HepG2 (cell line): Measurements from ENCODE around the gene PRDM10. TPM values are rescaled to one million over a fixed set of nuclear protein-coding genes. Genes with fewer than 3 reads are reported as not detected.
A peak's percentile ranks its signal among the peaks of the same experiment; 100 is the strongest.

Source experiments
- CREB1 ChIP-seq, 2 experiments: fragments of 450-650 bp in 1 of 2; IDR thresholded peaks; 2 replicates each; pipeline ENCODE4 v1.6.1; 2016 to 2017; ENCODE audit warnings: control low read depth in 1 of 2, mild to moderate bottlenecking in 1 of 2, missing compliant biosample characterization in 1 of 2, missing genetic modification characterization in 1 of 2
- HDAC2 ChIP-seq: sonication (generic); formaldehyde crosslinking; IDR thresholded peaks from 2 replicates; pipeline ENCODE4 v1.4.0; 2020; ENCODE audit warnings: missing genetic modification reagents
- KLF9 ChIP-seq: IDR thresholded peaks from 2 replicates; pipeline ENCODE4 v1.6.1; 2016; ENCODE audit warnings: low read depth
- NR2F1 ChIP-seq, 2 experiments: fragments of 450-650 bp in 1 of 2; formaldehyde crosslinking in 1 of 2; IDR thresholded peaks; 2 replicates each; pipeline versions ENCODE4 v1.5.0 to v1.6.1; 2016 to 2020; ENCODE audit warnings: mild to moderate bottlenecking in 1 of 2, missing compliant biosample characterization in 1 of 2, missing genetic modification reagents in 1 of 2, moderate library complexity in 1 of 2
- POLR2AphosphoS2 ChIP-seq: IDR thresholded peaks from 2 replicates; pipeline ENCODE4 v1.6.1; 2011; ENCODE audit warnings: low read depth, low read length, improper control_type of control experiment
- SNAPC2 ChIP-seq: sonication (generic); formaldehyde crosslinking; IDR thresholded peaks from 2 replicates; pipeline ENCODE4 v1.8.1; 2022; ENCODE audit warnings: mild to moderate bottlenecking, missing genetic modification reagents
- SRY ChIP-seq: sonication (generic); formaldehyde crosslinking; IDR thresholded peaks from 2 replicates; pipeline ENCODE4 v1.8.0; 2022; ENCODE audit warnings: mild to moderate bottlenecking, missing genetic modification reagents
- THAP11 ChIP-seq: IDR thresholded peaks from 2 replicates; pipeline ENCODE4 v1.6.1; 2016; ENCODE audit warnings: missing biosample characterization, missing genetic modification reagents
- THYN1 ChIP-seq: sonication (generic); formaldehyde crosslinking; IDR thresholded peaks from 2 replicates; pipeline ENCODE4 v1.8.1; 2023; ENCODE audit warnings: low read depth, mild to moderate bottlenecking, moderate library complexity, missing genetic modification reagents, borderline replicate concordance
- XBP1 ChIP-seq: sonication (generic); formaldehyde crosslinking; IDR thresholded peaks from 2 replicates; pipeline ENCODE4 v1.5.0; 2020; ENCODE audit warnings: missing genetic modification reagents
- ZNF350 ChIP-seq: sonication (generic); formaldehyde crosslinking; IDR thresholded peaks from 2 replicates; pipeline ENCODE4 v1.4.0; 2020; ENCODE audit warnings: mild to moderate bottlenecking, low read depth, missing genetic modification reagents, borderline replicate concordance
- ZNF562 ChIP-seq: sonication (generic); formaldehyde crosslinking; IDR thresholded peaks from 2 replicates; pipeline ENCODE4 v1.8.0; 2022; ENCODE audit warnings: missing genetic modification reagents, borderline replicate concordance
- polyA plus RNA-seq, 8 experiments: library from polyadenylated mRNA; depleted of rRNA in 3 of 8; stranded (reverse) in 7 of 8; unstranded in 1 of 8; fragments of >200 nt; fragmentation: Illumina TruSeq in 4 of 8; extraction: Trizol in 4 of 8; gene quantifications; 2 replicates each; pipeline versions ENCODE4 v1.2.1 to v1.2.3, GENCODE V29; 2011 to 2016; ENCODE audit warnings: low read depth in 4 of 8, missing spikeins in 1 of 8, mixed read lengths in 1 of 8; ENCODE audit not compliant: insufficient read depth in 1 of 8
- total RNA-seq, 5 experiments: library from RNA; depleted of rRNA; stranded (reverse); fragments of >200 nt; fragmentation: Illumina TruSeq; extraction: Trizol; gene quantifications; 2 replicates each; pipeline ENCODE4 v1.2.3, GENCODE V29; 2016; ENCODE audit warnings: low read depth in 1 of 5
- TF ChIP-seq, protein P1 (sequence below): sonication (generic); formaldehyde crosslinking; IDR thresholded peaks from 2 replicates; pipeline ENCODE4 v1.4.0; 2020; ENCODE audit warnings: mild to moderate bottlenecking, low read depth, missing genetic modification reagents
- TF ChIP-seq, protein P2 (sequence below): sonication (generic); formaldehyde crosslinking; IDR thresholded peaks from 2 replicates; pipeline ENCODE4 v1.5.1; 2020; ENCODE audit warnings: missing genetic modification reagents, mild to moderate bottlenecking, borderline replicate concordance
- TF ChIP-seq, protein P3 (sequence below): sonication (generic); formaldehyde crosslinking; IDR thresholded peaks from 2 replicates; pipeline ENCODE4 v1.5.0; 2020; ENCODE audit warnings: missing genetic modification reagents
- TF ChIP-seq, protein P4 (sequence below): sonication (generic); formaldehyde crosslinking; IDR thresholded peaks from 2 replicates; pipeline ENCODE4 v1.4.0; 2020; ENCODE audit warnings: missing genetic modification reagents
- TF ChIP-seq, protein P5 (sequence below): sonication (generic); formaldehyde crosslinking; IDR thresholded peaks from 2 replicates; pipeline ENCODE4 v1.8.0; 2023; ENCODE audit warnings: mild to moderate bottlenecking, missing genetic modification reagents
- TF ChIP-seq, protein P6 (sequence below): sonication (generic); formaldehyde crosslinking; IDR thresholded peaks from 2 replicates; pipeline ENCODE4 v1.4.0; 2020; ENCODE audit warnings: mild to moderate bottlenecking, missing genetic modification reagents

PRDM10 gene
- total and polyA plus RNA-seq, 2 of the 13 experiments (the other 11 are each of a cell fraction or from before 2014, with no cell fraction given): 5.7 to 5.8 TPM

DNA sequence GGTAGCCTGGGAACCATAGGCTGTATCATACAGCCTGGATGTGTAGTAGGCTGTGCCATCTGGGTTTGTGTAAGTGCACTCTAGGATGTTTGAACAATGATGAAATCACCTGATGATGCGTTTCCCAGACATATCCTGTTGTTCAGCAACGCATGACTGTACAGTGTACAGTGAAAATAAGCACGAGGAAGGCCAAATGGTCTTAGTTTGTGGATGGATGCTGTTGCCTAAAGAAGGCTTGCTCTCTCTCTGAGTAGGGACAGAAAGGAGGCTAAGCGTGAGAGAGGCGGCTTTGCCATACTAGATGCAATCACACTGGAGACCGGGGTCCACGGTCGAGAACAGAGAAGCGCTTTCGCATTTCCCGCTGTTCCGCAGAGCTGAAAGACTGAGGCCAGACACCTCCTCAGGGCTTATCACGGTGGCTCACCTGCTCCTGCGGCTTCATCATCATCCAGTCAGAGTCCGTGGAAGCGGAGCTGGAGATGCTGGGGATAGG lies 39.5 kb upstream of the PRDM10 start (continued):
- TF ChIP-seq, protein P1, sequence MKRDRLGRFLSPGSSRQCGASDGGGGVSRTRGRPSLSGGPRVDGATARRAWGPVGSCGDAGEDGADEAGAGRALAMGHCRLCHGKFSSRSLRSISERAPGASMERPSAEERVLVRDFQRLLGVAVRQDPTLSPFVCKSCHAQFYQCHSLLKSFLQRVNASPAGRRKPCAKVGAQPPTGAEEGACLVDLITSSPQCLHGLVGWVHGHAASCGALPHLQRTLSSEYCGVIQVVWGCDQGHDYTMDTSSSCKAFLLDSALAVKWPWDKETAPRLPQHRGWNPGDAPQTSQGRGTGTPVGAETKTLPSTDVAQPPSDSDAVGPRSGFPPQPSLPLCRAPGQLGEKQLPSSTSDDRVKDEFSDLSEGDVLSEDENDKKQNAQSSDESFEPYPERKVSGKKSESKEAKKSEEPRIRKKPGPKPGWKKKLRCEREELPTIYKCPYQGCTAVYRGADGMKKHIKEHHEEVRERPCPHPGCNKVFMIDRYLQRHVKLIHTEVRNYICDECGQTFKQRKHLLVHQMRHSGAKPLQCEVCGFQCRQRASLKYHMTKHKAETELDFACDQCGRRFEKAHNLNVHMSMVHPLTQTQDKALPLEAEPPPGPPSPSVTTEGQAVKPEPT (CRISPR knock-in tag): no peak
- TF ChIP-seq POLR2AphosphoS2: no peak
- no peak for TF ChIP-seq KLF9 (CRISPR knock-in tag)
- peak; percentile 60; the same call in 1 of the 2 replicates for TF ChIP-seq THAP11 (CRISPR knock-in tag)
- no peak for TF ChIP-seq SRY (CRISPR knock-in tag)
- peak; percentile 54; the same call in 1 of the 2 replicates for TF ChIP-seq HDAC2 (CRISPR knock-in tag)
- TF ChIP-seq, protein P2, sequence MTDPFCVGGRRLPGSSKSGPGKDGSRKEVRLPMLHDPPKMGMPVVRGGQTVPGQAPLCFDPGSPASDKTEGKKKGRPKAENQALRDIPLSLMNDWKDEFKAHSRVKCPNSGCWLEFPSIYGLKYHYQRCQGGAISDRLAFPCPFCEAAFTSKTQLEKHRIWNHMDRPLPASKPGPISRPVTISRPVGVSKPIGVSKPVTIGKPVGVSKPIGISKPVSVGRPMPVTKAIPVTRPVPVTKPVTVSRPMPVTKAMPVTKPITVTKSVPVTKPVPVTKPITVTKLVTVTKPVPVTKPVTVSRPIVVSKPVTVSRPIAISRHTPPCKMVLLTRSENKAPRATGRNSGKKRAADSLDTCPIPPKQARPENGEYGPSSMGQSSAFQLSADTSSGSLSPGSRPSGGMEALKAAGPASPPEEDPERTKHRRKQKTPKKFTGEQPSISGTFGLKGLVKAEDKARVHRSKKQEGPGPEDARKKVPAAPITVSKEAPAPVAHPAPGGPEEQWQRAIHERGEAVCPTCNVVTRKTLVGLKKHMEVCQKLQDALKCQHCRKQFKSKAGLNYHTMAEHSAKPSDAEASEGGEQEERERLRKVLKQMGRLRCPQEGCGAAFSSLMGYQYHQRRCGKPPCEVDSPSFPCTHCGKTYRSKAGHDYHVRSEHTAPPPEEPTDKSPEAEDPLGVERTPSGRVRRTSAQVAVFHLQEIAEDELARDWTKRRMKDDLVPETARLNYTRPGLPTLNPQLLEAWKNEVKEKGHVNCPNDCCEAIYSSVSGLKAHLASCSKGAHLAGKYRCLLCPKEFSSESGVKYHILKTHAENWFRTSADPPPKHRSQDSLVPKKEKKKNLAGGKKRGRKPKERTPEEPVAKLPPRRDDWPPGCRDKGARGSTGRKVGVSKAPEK (CRISPR knock-in tag): no peak
- no peak for TF ChIP-seq XBP1 (CRISPR knock-in tag)
- TF ChIP-seq, protein P3, sequence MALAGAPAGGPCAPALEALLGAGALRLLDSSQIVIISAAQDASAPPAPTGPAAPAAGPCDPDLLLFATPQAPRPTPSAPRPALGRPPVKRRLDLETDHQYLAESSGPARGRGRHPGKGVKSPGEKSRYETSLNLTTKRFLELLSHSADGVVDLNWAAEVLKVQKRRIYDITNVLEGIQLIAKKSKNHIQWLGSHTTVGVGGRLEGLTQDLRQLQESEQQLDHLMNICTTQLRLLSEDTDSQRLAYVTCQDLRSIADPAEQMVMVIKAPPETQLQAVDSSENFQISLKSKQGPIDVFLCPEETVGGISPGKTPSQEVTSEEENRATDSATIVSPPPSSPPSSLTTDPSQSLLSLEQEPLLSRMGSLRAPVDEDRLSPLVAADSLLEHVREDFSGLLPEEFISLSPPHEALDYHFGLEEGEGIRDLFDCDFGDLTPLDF (CRISPR knock-in tag): no peak
- no peak for TF ChIP-seq THYN1 (CRISPR knock-in tag)
- TF ChIP-seq, protein P4, sequence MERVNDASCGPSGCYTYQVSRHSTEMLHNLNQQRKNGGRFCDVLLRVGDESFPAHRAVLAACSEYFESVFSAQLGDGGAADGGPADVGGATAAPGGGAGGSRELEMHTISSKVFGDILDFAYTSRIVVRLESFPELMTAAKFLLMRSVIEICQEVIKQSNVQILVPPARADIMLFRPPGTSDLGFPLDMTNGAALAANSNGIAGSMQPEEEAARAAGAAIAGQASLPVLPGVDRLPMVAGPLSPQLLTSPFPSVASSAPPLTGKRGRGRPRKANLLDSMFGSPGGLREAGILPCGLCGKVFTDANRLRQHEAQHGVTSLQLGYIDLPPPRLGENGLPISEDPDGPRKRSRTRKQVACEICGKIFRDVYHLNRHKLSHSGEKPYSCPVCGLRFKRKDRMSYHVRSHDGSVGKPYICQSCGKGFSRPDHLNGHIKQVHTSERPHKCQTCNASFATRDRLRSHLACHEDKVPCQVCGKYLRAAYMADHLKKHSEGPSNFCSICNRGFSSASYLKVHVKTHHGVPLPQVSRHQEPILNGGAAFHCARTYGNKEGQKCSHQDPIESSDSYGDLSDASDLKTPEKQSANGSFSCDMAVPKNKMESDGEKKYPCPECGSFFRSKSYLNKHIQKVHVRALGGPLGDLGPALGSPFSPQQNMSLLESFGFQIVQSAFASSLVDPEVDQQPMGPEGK (CRISPR knock-in tag): no peak
- TF ChIP-seq SNAPC2 (CRISPR knock-in tag): no peak
- TF ChIP-seq ZNF350 (CRISPR knock-in tag): no peak
- TF ChIP-seq, protein P5, sequence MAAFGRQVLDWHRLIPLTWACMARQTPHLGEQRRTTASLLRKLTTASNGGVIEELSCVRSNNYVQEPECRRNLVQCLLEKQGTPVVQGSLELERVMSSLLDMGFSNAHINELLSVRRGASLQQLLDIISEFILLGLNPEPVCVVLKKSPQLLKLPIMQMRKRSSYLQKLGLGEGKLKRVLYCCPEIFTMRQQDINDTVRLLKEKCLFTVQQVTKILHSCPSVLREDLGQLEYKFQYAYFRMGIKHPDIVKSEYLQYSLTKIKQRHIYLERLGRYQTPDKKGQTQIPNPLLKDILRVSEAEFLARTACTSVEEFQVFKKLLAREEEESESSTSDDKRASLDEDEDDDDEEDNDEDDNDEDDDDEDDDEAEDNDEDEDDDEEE (CRISPR knock-in tag): no peak
- TF ChIP-seq, protein P6, sequence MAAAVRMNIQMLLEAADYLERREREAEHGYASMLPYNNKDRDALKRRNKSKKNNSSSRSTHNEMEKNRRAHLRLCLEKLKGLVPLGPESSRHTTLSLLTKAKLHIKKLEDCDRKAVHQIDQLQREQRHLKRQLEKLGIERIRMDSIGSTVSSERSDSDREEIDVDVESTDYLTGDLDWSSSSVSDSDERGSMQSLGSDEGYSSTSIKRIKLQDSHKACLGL (CRISPR knock-in tag): no peak
- peak; percentile 67 for TF ChIP-seq CREB1 (IDR thresholded peaks at IDR 0.05)
- TF ChIP-seq CREB1 (CRISPR knock-in tag; IDR thresholded peaks at IDR 0.05): no peak
- TF ChIP-seq NR2F1 (CRISPR knock-in tag; IDR thresholded peaks at IDR 0.05): no peak
- no peak for TF ChIP-seq ZNF562 (CRISPR knock-in tag)
